Pancreas (tissue), 10 donors: ENCODE measurements around the gene RBM17. TPM values are rescaled to one million over a fixed set of nuclear protein-coding genes. Genes with fewer than 3 reads are reported as not detected.

Source experiments
- ATAC-seq, 4 donors: fragments of 200-7000 bp; cut with Tn5 transposase; one replicate each; pipeline versions ENCODE4 v1.8.0 to v1.9.1; 2020; ENCODE audit warnings: mild to moderate bottlenecking in 4 of 4, moderate library complexity in 4 of 4
- DNase-seq, 6 donors: peaks; one replicate each; pipeline ENCODE4 v3.0.0-alpha.2; 2020
- FAIRE-seq: peaks from 2 replicates; lab custom pipeline; 2012; peaks lifted over from hg19 to GRCh38; lab: Jason Lieb, UNC
- H3K27ac ChIP-seq, 4 donors: fragments of 200-600 bp; sonication (generic); 1 replicate in 3 of 4; 2 replicates in 1 of 4; pipeline versions ENCODE4 v1.5.0 to v1.8.0; 2020
- H3K27me3 ChIP-seq, 4 donors: fragments of 200-600 bp; one replicate each; pipeline ENCODE4 v1.8.0; 2021
- H3K36me3 ChIP-seq, 3 donors: fragments of 200-600 bp; sonication (generic) in 1 of 3; one replicate each; pipeline versions ENCODE4 v1.5.0 to v1.8.0; 2020 to 2021
- H3K4me1 ChIP-seq, 3 donors: fragments of 200-600 bp; one replicate each; pipeline ENCODE4 v1.8.0; 2021
- H3K4me3 ChIP-seq, 4 donors: fragments of 200-600 bp; sonication (generic) in 2 of 4; one replicate each; pipeline versions ENCODE4 v1.5.0 to v1.8.0; 2020 to 2021
- H3K9me3 ChIP-seq, 4 donors: fragments of 200-600 bp; one replicate each; pipeline ENCODE4 v1.8.0; 2021
- CTCF ChIP-seq, 4 donors: fragments of 200-600 bp; sonication (generic) in 3 of 4; IDR thresholded peaks; one replicate each; pipeline versions ENCODE4 v1.5.0 to v1.8.0; 2021; ENCODE audit warnings: antibody characterized with exemption in 4 of 4
- WGBS, 2 donors: extraction: QIAGEN DNeasy Blood & Tissue Kit; methylation state at CpG; one replicate each; pipeline ENCODE4 v1.1.7; 2013; 5-methylcytosine and 5-hydroxymethylcytosine counted together
- intact Hi-C, 3 donors: fragments of 100-400 bp; cut with DNase I; formaldehyde crosslinking; loops; one replicate each; pipeline versions ENCODE4 v1.11.1 to v1.14.2; 2022
- polyA plus RNA-seq, 2 donors: library from polyadenylated mRNA; stranded (reverse); fragments of 200-250 nt; gene quantifications; one replicate each; pipeline ENCODE4 v1.2.3, GENCODE V29; 2013
- total RNA-seq, 6 donors: library from RNA; stranded (reverse); fragmentation: NEBNext Ultra II Directional in 4 of 6; extraction: Animal tissue kit (Norgen Biotek cat#: 25700) in 4 of 6; gene quantifications; one replicate each; pipeline versions ENCODE4 v1.2.1 to v1.2.4, GENCODE V29; 2021 to 2023
- donor health status: healthy with polysubstance abuse.
- donor health status: DM: no; HTN: no; CAD: no; lungs with moderate emphysema.
- donor health status: DM: no; HTN: no; CAD: no.
- donor health status: control.
- donor health status: control.
- donor health status: Bipolar disorder and iron deficiency.
- donor health status: DM: yes; HTN: yes; CAD: no.
- donor health status: DM: no; HTN: no; CAD: no.
- donor health status: DM: no; HTN: no; CAD: no.
- donor health status: DM: yes; HTN: yes; CAD: no.

RBM17 gene
- total and polyA plus RNA-seq, 8 donors = 31.0 to 101 (median 43.7) TPM

DNA sequence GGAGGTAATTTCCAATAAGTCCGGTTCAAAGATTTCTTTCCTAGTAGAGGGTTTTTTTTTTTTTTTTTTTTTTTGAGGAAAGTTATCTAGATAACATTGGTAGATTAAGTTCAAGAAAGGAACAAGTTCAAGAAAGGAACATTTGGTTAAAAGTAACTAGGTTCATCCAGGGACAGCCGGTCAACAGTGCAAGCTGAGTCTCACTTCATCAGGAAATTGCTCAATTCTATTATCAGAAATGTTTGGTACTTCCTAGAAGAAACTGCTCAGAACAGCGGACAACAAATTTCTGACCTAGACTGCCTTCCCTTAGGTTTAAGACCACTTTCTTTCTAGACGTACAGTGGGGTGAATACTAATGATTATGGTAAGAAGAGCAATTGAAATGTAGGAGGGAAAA, 23.0 kb upstream of the RBM17 start:
- no peak overlapping the region for H3K27ac ChIP-seq
- H3K36me3 ChIP-seq = no peaks in the 10 kb centered on the region
- no peaks in the 10 kb centered on the region for H3K27me3 ChIP-seq
- H3K4me1 ChIP-seq = no peaks in the 10 kb centered on the region
- WGBS, 2 donors = 70 to 75% methylated on average over 4 of the region's 4 CpGs
- DNase-seq = no peak
- FAIRE-seq = no peak
- H3K9me3 ChIP-seq = no peaks in the 10 kb centered on the region
- no peak for TF ChIP-seq CTCF (IDR thresholded peaks at IDR 0.05)
- peak in 2 of 4 donors; percentile 51 to 61 for ATAC-seq
- no peak overlapping the region for H3K4me3 ChIP-seq
- intact Hi-C loops = no loop called here

- WGBS, 2 donors = 54 to 64% methylated on average over 4 of the region's 4 CpGs
Observed at GRCh38 chr10:6067457-6067856, 21.4 kb upstream of the RBM17 start.

GRCh38 chr10:6068006-6068405, 20.8 kb upstream of the RBM17 start:
- FAIRE-seq (no peak), DNase-seq (no peak), ATAC-seq (no peak)
- Histone ChIP-seq H3K4me1 (no peaks in the 10 kb centered on the region), H3K36me3 (no peaks in the 10 kb centered on the region), H3K4me3 (no peak overlapping the region), H3K27ac (no peak overlapping the region), H3K27me3 (no peaks in the 10 kb centered on the region), H3K9me3 (no peaks in the 10 kb centered on the region)
- WGBS, 2 donors = 68 to 74% methylated on average over 6 of the region's 6 CpGs
- intact Hi-C loops = no loop called here
- TF ChIP-seq CTCF (IDR thresholded peaks at IDR 0.05) = no peak

More at GRCh38 chr10:6067457-6067856, 21.4 kb upstream of the RBM17 start:
- DNase-seq (no peak), ATAC-seq (no peak), FAIRE-seq (no peak)
- H3K27ac ChIP-seq = no peak overlapping the region
- H3K27me3 ChIP-seq = no peaks in the 10 kb centered on the region
- no peaks in the 10 kb centered on the region for H3K9me3 ChIP-seq
- no peak overlapping the region for H3K4me3 ChIP-seq
- no peaks in the 10 kb centered on the region for H3K36me3 ChIP-seq
- no peaks in the 10 kb centered on the region for H3K4me1 ChIP-seq
- no peak for TF ChIP-seq CTCF (IDR thresholded peaks at IDR 0.05)
- intact Hi-C loops = no loop called here

GRCh38 chr10:6068422-6068821, 20.4 kb upstream of the RBM17 start:
- DNase-seq = no peak
- 72 to 74% methylated on average over 8 of the region's 8 CpGs for WGBS, 2 donors
- no peaks in the 10 kb centered on the region for H3K4me1 ChIP-seq
- no peaks in the 10 kb centered on the region for H3K36me3 ChIP-seq
- peaks cover 0 to under 1% (median 0%) of the 10 kb centered on the region in 4 donors for H3K27me3 ChIP-seq
- peak in 2 of 4 donors; percentile 36 to 73 for ATAC-seq
- intact Hi-C loops = no loop called here
- no peak overlapping the region for H3K27ac ChIP-seq
- H3K9me3 ChIP-seq = no peaks in the 10 kb centered on the region
- TF ChIP-seq CTCF (IDR thresholded peaks at IDR 0.05) = no peak
- no peak overlapping the region for H3K4me3 ChIP-seq
- FAIRE-seq = no peak

- DNase-seq (no peak), ATAC-seq (no peak), FAIRE-seq (no peak)
- no peak for TF ChIP-seq CTCF (IDR thresholded peaks at IDR 0.05)
- H3K4me1 ChIP-seq = no peaks in the 10 kb centered on the region
- no peaks in the 10 kb centered on the region for H3K9me3 ChIP-seq
- 71 to 78% methylated on average over 11 of the region's 11 CpGs for WGBS, 2 donors
- H3K27ac ChIP-seq = no peak overlapping the region
- H3K27me3 ChIP-seq = peaks cover 0 to 4% (median 0%) of the 10 kb centered on the region in 4 donors
- no peak overlapping the region for H3K4me3 ChIP-seq
- intact Hi-C loops = no loop called here
- no peaks in the 10 kb centered on the region for H3K36me3 ChIP-seq
Observed at GRCh38 chr10:6069081-6069931, 19.5 kb upstream of the RBM17 start.
